GM18517 (cell line): ENCODE results near the gene FAM174C.
A peak's percentile ranks its signal among the peaks of the same experiment; 100 is the strongest.
"Not testable (repeated sequence)": the region's sequence is repeated elsewhere in the genome, so short reads cannot be mapped to it uniquely, and the experiment has no call there.

Experiments
- ATAC-seq: cut with Tn5 transposase; IDR thresholded peaks from one replicate; pipeline ENCODE4 v1.9.1; 2021; ENCODE audit warnings: mild to moderate bottlenecking, moderate library complexity; ENCODE audit not compliant: unreplicated experiment

Gene FAM174C

GRCh38 chr19:1237027-1237659, 38.2 kb upstream of the FAM174C start:
- ATAC-seq, result no peak

GRCh38 chr19:1237754-1238368, 37.5 kb upstream of the FAM174C start, which contains the start of gene CBARP:
Gene CBARP, minus strand, starts transcription at chr19:1238005. Its CDS starts 1,905 bp downstream, at chr19:1236100.
- no peak for ATAC-seq

GRCh38 chr19:1238369-1239303, 36.7 kb upstream of the FAM174C start:
- no peak for ATAC-seq

- no peak for ATAC-seq
Observed at GRCh38 chr19:1239420-1239795, 35.9 kb upstream of the FAM174C start.

GRCh38 chr19:1239796-1240737, 35.3 kb upstream of the FAM174C start:
- no peak for ATAC-seq

- no peak for ATAC-seq
Observed at GRCh38 chr19:1240925-1241324, 34.4 kb upstream of the FAM174C start.

- peak; percentile 49 for ATAC-seq
Observed at GRCh38 chr19:1241417-1242095, 33.8 kb upstream of the FAM174C start, which contains the start of gene ATP5F1D. Gene ATP5F1D, plus strand, starts transcription at chr19:1241751. Its CDS starts 100 bp downstream, at chr19:1241851.

- ATAC-seq, result no peak
Observed at GRCh38 chr19:1243768-1244692, 31.3 kb upstream of the FAM174C start.

- no peak for ATAC-seq
Observed at GRCh38 chr19:1244693-1245451, 30.5 kb upstream of the FAM174C start.

GRCh38 chr19:1245494-1246264, 29.7 kb upstream of the FAM174C start:
- ATAC-seq, result no peak

GRCh38 chr19:1246265-1247087, 28.9 kb upstream of the FAM174C start:
- not testable (repeated sequence) for ATAC-seq

GRCh38 chr19:1247748-1248138, 27.6 kb upstream of the FAM174C start:
- no peak for ATAC-seq

- ATAC-seq, result peak; percentile 6
Observed at GRCh38 chr19:1248139-1248785, 27.1 kb upstream of the FAM174C start, which contains the start of gene MIDN. Gene MIDN, plus strand, starts transcription at chr19:1248583. Its CDS starts 1,714 bp downstream, at chr19:1250297.

GRCh38 chr19:1248786-1249297, 26.5 kb upstream of the FAM174C start:
- peak; percentile 26 for ATAC-seq

- peak; percentile 48 for ATAC-seq
Observed at GRCh38 chr19:1249298-1249989, 25.9 kb upstream of the FAM174C start.
